Aorta (tissue), 5 donors: ENCODE data around the gene GALNT9. TPM values are rescaled to one million over a fixed set of nuclear protein-coding genes. Genes with fewer than 3 reads are reported as not detected.

Experiments used
- ATAC-seq: fragments of 200-7000 bp; cut with Tn5 transposase; one replicate; pipeline ENCODE4 v1.9.1; 2022; ENCODE audit warnings: moderate library complexity; ENCODE audit not compliant: low FRiP score
- DNase-seq, 2 donors: peaks; one replicate each; pipeline ENCODE4 v3.0.0-alpha.2; 2020
- H3K27ac ChIP-seq, 2 donors: one replicate each; pipeline ENCODE4 v1.5.1; 2013; ENCODE audit warnings: low read length in 2 of 2, mild to moderate bottlenecking in 2 of 2, moderate library complexity in 2 of 2, control low read depth in 1 of 2, inconsistent platforms in 1 of 2, low read depth in 1 of 2
- H3K27me3 ChIP-seq, 2 donors: one replicate each; pipeline ENCODE4 v1.6.1; 2013; ENCODE audit warnings: control low read depth in 1 of 2, low read length in 1 of 2, mild to moderate bottlenecking in 1 of 2, moderate library complexity in 1 of 2; ENCODE audit not compliant: insufficient read depth in 2 of 2, control insufficient read depth in 1 of 2
- H3K36me3 ChIP-seq, 2 donors: one replicate each; pipeline ENCODE4 v1.6.1; 2013; ENCODE audit warnings: control low read depth in 1 of 2, low read length in 1 of 2, mild to moderate bottlenecking in 1 of 2; ENCODE audit not compliant: insufficient read depth in 2 of 2, control insufficient read depth in 1 of 2
- H3K4me1 ChIP-seq, 2 donors: one replicate each; pipeline ENCODE4 v1.6.1; 2013; ENCODE audit warnings: low read length in 2 of 2, control low read depth in 1 of 2, mild to moderate bottlenecking in 1 of 2, moderate library complexity in 1 of 2; ENCODE audit not compliant: insufficient read depth in 2 of 2, control insufficient read depth in 1 of 2
- H3K4me3 ChIP-seq, 2 donors: one replicate each; pipeline ENCODE4 v1.5.1; 2013; ENCODE audit warnings: low read length in 2 of 2, control low read depth in 1 of 2, mild to moderate bottlenecking in 1 of 2
- H3K9me3 ChIP-seq: one replicate; pipeline ENCODE4 v1.6.1; 2013; ENCODE audit warnings: mild to moderate bottlenecking, low read length; ENCODE audit not compliant: control insufficient read depth
- WGBS, 2 donors: extraction: QIAGEN DNeasy Blood & Tissue Kit; methylation state at CpG; one replicate each; pipeline ENCODE4 v1.1.7; 2013; 5-methylcytosine and 5-hydroxymethylcytosine counted together
- intact Hi-C, 2 donors: fragments of 100-400 bp; cut with DNase I; formaldehyde crosslinking; loops; one replicate each; pipeline versions ENCODE4 v1.14.2 to v1.15.0; 2022
- polyA plus RNA-seq, 2 donors: library from polyadenylated mRNA; stranded (reverse); fragments of 200-250 nt; gene quantifications; one replicate each; pipeline ENCODE4 v1.2.3, GENCODE V29; 2013
- total RNA-seq, 2 donors: library from RNA; stranded (reverse); fragmentation: NEBNext Ultra II Directional; extraction: Animal tissue kit (Norgen Biotek cat#: 25700); gene quantifications; one replicate each; pipeline ENCODE4 v1.2.1, GENCODE V29; 2021
- donor health status: healthy with polysubstance abuse.
- donor health status: Bipolar disorder and iron deficiency.
- donor health status: DM: no; HTN: no; CAD: no.
- donor health status: DM: no; HTN: no; CAD: no.
- donor health status: DM: yes; HTN: yes; CAD: no.

The GALNT9 gene
- total and polyA plus RNA-seq, 4 donors, result 0.62 to 0.84 TPM; not detected in 2

- no peaks in the 10 kb centered on the region for H3K27me3 ChIP-seq
- WGBS, 2 donors, result 83% methylated on average over 6 of the region's 6 CpGs
Measured at GRCh38 chr12:132312516-132312915, 16.9 kb downstream of the GALNT9 start.

GRCh38 chr12:132311201-132311915 is 18.0 kb downstream of the GALNT9 start:
- H3K9me3 ChIP-seq, result peaks cover 13% of the 10 kb centered on the region
- 84 to 89% methylated on average over 17 of the region's 17 CpGs for WGBS, 2 donors
- no peaks in the 10 kb centered on the region for H3K4me1 ChIP-seq
- no peak overlapping the region for H3K4me3 ChIP-seq
- ATAC-seq, result no peak
- DNase-seq, result peak; percentile 25 to 68
- H3K27ac ChIP-seq, result no peak overlapping the region
- intact Hi-C loops, result no loop called here
- no peaks in the 10 kb centered on the region for H3K27me3 ChIP-seq
- H3K36me3 ChIP-seq, result no peaks in the 10 kb centered on the region

More at GRCh38 chr12:132312516-132312915, 16.9 kb downstream of the GALNT9 start:
- Histone ChIP-seq H3K4me1 (no peaks in the 10 kb centered on the region), H3K4me3 (no peak overlapping the region), H3K36me3 (no peaks in the 10 kb centered on the region), H3K9me3 (peaks cover 13% of the 10 kb centered on the region), H3K27ac (no peak overlapping the region)
- DNase-seq (peak in 1 of 2 donors; percentile 23), ATAC-seq (no peak)
- intact Hi-C loops, result no loop called here

GRCh38 chr12:132310181-132311040 is 19.0 kb downstream of the GALNT9 start:
- 65 to 66% methylated on average over 33 of the region's 33 CpGs for WGBS, 2 donors
- H3K4me1 ChIP-seq, result no peaks in the 10 kb centered on the region
- no peaks in the 10 kb centered on the region for H3K27me3 ChIP-seq
- DNase-seq (peak; percentile 17 to 66), ATAC-seq (no peak)
- H3K27ac ChIP-seq, result no peak overlapping the region
- H3K36me3 ChIP-seq, result no peaks in the 10 kb centered on the region
- H3K9me3 ChIP-seq, result peaks cover 13% of the 10 kb centered on the region
- intact Hi-C loops, result no loop called here
- H3K4me3 ChIP-seq, result no peak overlapping the region

- ATAC-seq (no peak), DNase-seq (peak; percentile 20 to 72)
- intact Hi-C loops, result no loop called here
- Histone ChIP-seq H3K9me3 (peaks cover 13% of the 10 kb centered on the region), H3K36me3 (no peaks in the 10 kb centered on the region), H3K27ac (no peak overlapping the region), H3K4me1 (no peaks in the 10 kb centered on the region), H3K4me3 (no peak overlapping the region), H3K27me3 (no peaks in the 10 kb centered on the region)
- WGBS, 2 donors, result 82 to 85% methylated on average over 21 of the region's 21 CpGs
Measured at GRCh38 chr12:132309596-132310086, 19.7 kb downstream of the GALNT9 start.

GRCh38 chr12:132308853-132309595 is 20.4 kb downstream of the GALNT9 start:
- H3K27ac ChIP-seq, result no peak overlapping the region
- H3K4me3 ChIP-seq, result no peak overlapping the region
- H3K9me3 ChIP-seq, result peaks cover 13% of the 10 kb centered on the region
- ATAC-seq, result peak; percentile 17
- intact Hi-C loops, result no loop called here
- H3K36me3 ChIP-seq, result no peaks in the 10 kb centered on the region
- no peaks in the 10 kb centered on the region for H3K27me3 ChIP-seq
- H3K4me1 ChIP-seq, result no peaks in the 10 kb centered on the region
- WGBS, 2 donors, result 64 to 69% methylated on average over 31 of the region's 31 CpGs
- DNase-seq, result peak in 1 of 2 donors; percentile 38

- intact Hi-C loops, result no loop called here
- no peak overlapping the region for H3K4me3 ChIP-seq
- H3K36me3 ChIP-seq, result no peaks in the 10 kb centered on the region
- H3K4me1 ChIP-seq, result no peaks in the 10 kb centered on the region
- no peak overlapping the region for H3K27ac ChIP-seq
- H3K27me3 ChIP-seq, result no peaks in the 10 kb centered on the region
- peaks cover 13% of the 10 kb centered on the region for H3K9me3 ChIP-seq
- 64 to 70% methylated on average over 32 of the region's 32 CpGs for WGBS, 2 donors
- DNase-seq (peak in 1 of 2 donors; percentile 32), ATAC-seq (peak; percentile 27)
Measured at GRCh38 chr12:132307976-132308852, 21.2 kb downstream of the GALNT9 start.

- WGBS, 2 donors, result 71 to 80% methylated on average over 10 of the region's 10 CpGs
- peak; percentile 23 to 57 for DNase-seq
- no peak overlapping the region for H3K27ac ChIP-seq
- no peaks in the 10 kb centered on the region for H3K36me3 ChIP-seq
- peaks cover 13% of the 10 kb centered on the region for H3K9me3 ChIP-seq
- H3K4me1 ChIP-seq, result no peaks in the 10 kb centered on the region
- no peak for ATAC-seq
- intact Hi-C loops, result no loop called here
- no peak overlapping the region for H3K4me3 ChIP-seq
- H3K27me3 ChIP-seq, result no peaks in the 10 kb centered on the region
Measured at GRCh38 chr12:132306885-132307191, 22.6 kb downstream of the GALNT9 start.
